ENCODE results near the gene LPP. TPM values are rescaled to one million over a fixed set of nuclear protein-coding genes. Genes with fewer than 3 reads are reported as not detected.

LPP gene
- total and polyA plus RNA-seq, 2 of the 13 experiments (the other 11 are each of a cell fraction or from before 2014, with no cell fraction given), result 19.2 to 29.9 TPM

- no peak for TF ChIP-seq ZNF557 (CRISPR knock-in tag; IDR thresholded peaks at IDR 0.05)
- TF ChIP-seq ZNF296 (CRISPR knock-in tag; conservative IDR thresholded peaks at IDR 0.05), result no peak
- TF ChIP-seq, protein P1, sequence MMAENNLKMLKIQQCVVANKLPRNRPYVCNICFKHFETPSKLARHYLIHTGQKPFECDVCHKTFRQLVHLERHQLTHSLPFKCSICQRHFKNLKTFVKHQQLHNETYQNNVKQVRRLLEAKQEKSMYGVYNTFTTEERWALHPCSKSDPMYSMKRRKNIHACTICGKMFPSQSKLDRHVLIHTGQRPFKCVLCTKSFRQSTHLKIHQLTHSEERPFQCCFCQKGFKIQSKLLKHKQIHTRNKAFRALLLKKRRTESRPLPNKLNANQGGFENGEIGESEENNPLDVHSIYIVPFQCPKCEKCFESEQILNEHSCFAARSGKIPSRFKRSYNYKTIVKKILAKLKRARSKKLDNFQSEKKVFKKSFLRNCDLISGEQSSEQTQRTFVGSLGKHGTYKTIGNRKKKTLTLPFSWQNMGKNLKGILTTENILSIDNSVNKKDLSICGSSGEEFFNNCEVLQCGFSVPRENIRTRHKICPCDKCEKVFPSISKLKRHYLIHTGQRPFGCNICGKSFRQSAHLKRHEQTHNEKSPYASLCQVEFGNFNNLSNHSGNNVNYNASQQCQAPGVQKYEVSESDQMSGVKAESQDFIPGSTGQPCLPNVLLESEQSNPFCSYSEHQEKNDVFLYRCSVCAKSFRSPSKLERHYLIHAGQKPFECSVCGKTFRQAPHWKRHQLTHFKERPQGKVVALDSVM (CRISPR knock-in tag; IDR thresholded peaks at IDR 0.05), result no peak
- peak; percentile 69 for TF ChIP-seq SAP130 (CRISPR knock-in tag; IDR thresholded peaks at IDR 0.05; ENCODE audit: low read depth)
- TF ChIP-seq, protein P2, sequence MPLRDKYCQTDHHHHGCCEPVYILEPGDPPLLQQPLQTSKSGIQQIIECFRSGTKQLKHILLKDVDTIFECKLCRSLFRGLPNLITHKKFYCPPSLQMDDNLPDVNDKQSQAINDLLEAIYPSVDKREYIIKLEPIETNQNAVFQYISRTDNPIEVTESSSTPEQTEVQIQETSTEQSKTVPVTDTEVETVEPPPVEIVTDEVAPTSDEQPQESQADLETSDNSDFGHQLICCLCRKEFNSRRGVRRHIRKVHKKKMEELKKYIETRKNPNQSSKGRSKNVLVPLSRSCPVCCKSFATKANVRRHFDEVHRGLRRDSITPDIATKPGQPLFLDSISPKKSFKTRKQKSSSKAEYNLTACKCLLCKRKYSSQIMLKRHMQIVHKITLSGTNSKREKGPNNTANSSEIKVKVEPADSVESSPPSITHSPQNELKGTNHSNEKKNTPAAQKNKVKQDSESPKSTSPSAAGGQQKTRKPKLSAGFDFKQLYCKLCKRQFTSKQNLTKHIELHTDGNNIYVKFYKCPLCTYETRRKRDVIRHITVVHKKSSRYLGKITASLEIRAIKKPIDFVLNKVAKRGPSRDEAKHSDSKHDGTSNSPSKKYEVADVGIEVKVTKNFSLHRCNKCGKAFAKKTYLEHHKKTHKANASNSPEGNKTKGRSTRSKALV (CRISPR knock-in tag; IDR thresholded peaks at IDR 0.05), result no peak
- no peak; the same call in 1 of the 2 replicates for TF ChIP-seq NFIC (IDR thresholded peaks at IDR 0.05; ENCODE audit: low read length)
- no peak for TF ChIP-seq NR3C1 (CRISPR knock-in tag; IDR thresholded peaks at IDR 0.05)
- no peak for TF ChIP-seq CCDC6 (CRISPR knock-in tag; IDR thresholded peaks at IDR 0.05)
- TF ChIP-seq ZNF75D (CRISPR knock-in tag; IDR thresholded peaks at IDR 0.05; ENCODE audit: borderline replicate concordance), result no peak
- TF ChIP-seq SRSF1 (optimal IDR thresholded peaks at IDR 0.05; ENCODE audit: low read depth, low read length), result no peak
- TF ChIP-seq BRCA1 (CRISPR knock-in tag; IDR thresholded peaks at IDR 0.05), result no peak; the same call in 1 of the 2 replicates
- no peak for TF ChIP-seq MATR3 (CRISPR knock-in tag; IDR thresholded peaks at IDR 0.05)
- no peak for TF ChIP-seq ZNF34 (CRISPR knock-in tag; IDR thresholded peaks at IDR 0.05; ENCODE audit: borderline replicate concordance)
- TF ChIP-seq NR2F2 (IDR thresholded peaks at IDR 0.05; ENCODE audit: borderline replicate concordance, low read depth), result peak; percentile 18; the same call in 1 of the 2 replicates
- TF ChIP-seq TOE1 (CRISPR knock-in tag; IDR thresholded peaks at IDR 0.05), result no peak
- TF ChIP-seq SMARCE1 (IDR thresholded peaks at IDR 0.05; ENCODE audit: borderline replicate concordance), result no peak
- no peak for TF ChIP-seq GPN1 (CRISPR knock-in tag; IDR thresholded peaks at IDR 0.05; ENCODE audit: borderline replicate concordance)
- no peak for TF ChIP-seq ZNF768 (CRISPR knock-in tag; IDR thresholded peaks at IDR 0.05)
- TF ChIP-seq CEBPG (CRISPR knock-in tag; IDR thresholded peaks at IDR 0.05), result peak; percentile 91
- TF ChIP-seq ZIK1 (CRISPR knock-in tag; IDR thresholded peaks at IDR 0.05; ENCODE audit: borderline replicate concordance, low read depth), result no peak
- TF ChIP-seq, protein P3, sequence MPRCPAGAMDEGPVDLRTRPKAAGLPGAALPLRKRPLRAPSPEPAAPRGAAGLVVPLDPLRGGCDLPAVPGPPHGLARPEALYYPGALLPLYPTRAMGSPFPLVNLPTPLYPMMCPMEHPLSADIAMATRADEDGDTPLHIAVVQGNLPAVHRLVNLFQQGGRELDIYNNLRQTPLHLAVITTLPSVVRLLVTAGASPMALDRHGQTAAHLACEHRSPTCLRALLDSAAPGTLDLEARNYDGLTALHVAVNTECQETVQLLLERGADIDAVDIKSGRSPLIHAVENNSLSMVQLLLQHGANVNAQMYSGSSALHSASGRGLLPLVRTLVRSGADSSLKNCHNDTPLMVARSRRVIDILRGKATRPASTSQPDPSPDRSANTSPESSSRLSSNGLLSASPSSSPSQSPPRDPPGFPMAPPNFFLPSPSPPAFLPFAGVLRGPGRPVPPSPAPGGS (CRISPR knock-in tag; IDR thresholded peaks at IDR 0.05), result no peak
- TF ChIP-seq CREB1 (IDR thresholded peaks at IDR 0.05), result no peak
- peak; percentile 55; the same call in 1 of the 2 replicates for TF ChIP-seq CREB1 (CRISPR knock-in tag; IDR thresholded peaks at IDR 0.05)
- no peak for TF ChIP-seq ZNF441 (CRISPR knock-in tag; IDR thresholded peaks at IDR 0.05; ENCODE audit: borderline replicate concordance)
- no peak for TF ChIP-seq CBX2 (IDR thresholded peaks at IDR 0.05; ENCODE audit: low read depth, low read length)
- no peak for TF ChIP-seq CBX2 (CRISPR knock-in tag; IDR thresholded peaks at IDR 0.05; ENCODE audit: low read depth)
- TF ChIP-seq RBM39 (IDR thresholded peaks at IDR 0.05; ENCODE audit: low read depth, low read length, poor library complexity, severe bottlenecking), result no peak
- TF ChIP-seq ZNF572 (CRISPR knock-in tag; IDR thresholded peaks at IDR 0.05), result no peak
- TF ChIP-seq ZKSCAN1 (IDR thresholded peaks at IDR 0.05; ENCODE audit: low read length), result no peak
- no peak for TF ChIP-seq ZNF619 (CRISPR knock-in tag; IDR thresholded peaks at IDR 0.05)
Measured at GRCh38 chr3:188712248-188712924, 558.4 kb downstream of the LPP start (continued).
